ENCODE results near the gene LMBR1.
A peak's percentile ranks its signal among the peaks of the same experiment; 100 is the strongest.

The LMBR1 gene

GRCh38 chr7:156793334-156793733 lies 99.6 kb downstream of the LMBR1 start:
- no peak for DNase-seq (ENCODE audit: low read depth in 2 of 2)

- DNase-seq (ENCODE audit: low read depth in 2 of 2): no peak
Observed at GRCh38 chr7:156792611-156793010, 100.4 kb downstream of the LMBR1 start.

GRCh38 chr7:156791241-156791640 lies 101.7 kb downstream of the LMBR1 start:
- DNase-seq (ENCODE audit: low read depth in 2 of 2): no peak

GRCh38 chr7:156790264-156790663 lies 102.7 kb downstream of the LMBR1 start:
- DNase-seq (ENCODE audit: low read depth in 2 of 2): no peak

GRCh38 chr7:156785998-156786543 lies 106.9 kb downstream of the LMBR1 start:
- DNase-seq (ENCODE audit: low read depth in 2 of 2): no peak

GRCh38 chr7:156783864-156784263 lies 109.1 kb downstream of the LMBR1 start:
- no peak for DNase-seq (ENCODE audit: low read depth in 2 of 2)

GRCh38 chr7:156781972-156782371 lies 111.0 kb downstream of the LMBR1 start:
- DNase-seq (ENCODE audit: low read depth in 2 of 2): no peak

GRCh38 chr7:156780724-156781455 lies 112.1 kb downstream of the LMBR1 start:
- no peak for DNase-seq (ENCODE audit: low read depth in 2 of 2)

GRCh38 chr7:156778668-156779067 lies 114.3 kb downstream of the LMBR1 start:
- no peak for DNase-seq (ENCODE audit: low read depth in 2 of 2)

- no peak for DNase-seq (ENCODE audit: low read depth in 2 of 2)
Observed at GRCh38 chr7:156778201-156778600, 114.8 kb downstream of the LMBR1 start.

GRCh38 chr7:156777364-156778069 lies 115.5 kb downstream of the LMBR1 start:
- peak in 1 of 2 donors; percentile 26 for DNase-seq (ENCODE audit: low read depth in 2 of 2)

GRCh38 chr7:156776527-156776926 lies 116.5 kb downstream of the LMBR1 start:
- DNase-seq (ENCODE audit: low read depth in 2 of 2): no peak

- DNase-seq (ENCODE audit: low read depth in 2 of 2): no peak
Observed at GRCh38 chr7:156773966-156774365, 119.0 kb downstream of the LMBR1 start.

- DNase-seq (ENCODE audit: low read depth in 2 of 2): no peak
Observed at GRCh38 chr7:156772725-156773124, 120.3 kb downstream of the LMBR1 start.

- no peak for DNase-seq (ENCODE audit: low read depth in 2 of 2)
Observed at GRCh38 chr7:156768698-156769472, 124.1 kb downstream of the LMBR1 start.

- DNase-seq (ENCODE audit: low read depth in 2 of 2): no peak
Observed at GRCh38 chr7:156766666-156767065, 126.3 kb downstream of the LMBR1 start.

- DNase-seq (ENCODE audit: low read depth in 2 of 2): no peak
Observed at GRCh38 chr7:156765901-156766656, 126.9 kb downstream of the LMBR1 start.

GRCh38 chr7:156764766-156765165 lies 128.2 kb downstream of the LMBR1 start:
- DNase-seq (ENCODE audit: low read depth in 2 of 2): no peak

GRCh38 chr7:156764016-156764669 lies 128.8 kb downstream of the LMBR1 start:
- DNase-seq (ENCODE audit: low read depth in 2 of 2): no peak

- no peak for DNase-seq (ENCODE audit: low read depth in 2 of 2)
Observed at GRCh38 chr7:156759579-156760202, 133.3 kb downstream of the LMBR1 start.

- DNase-seq (ENCODE audit: low read depth in 2 of 2): no peak
Observed at GRCh38 chr7:156759143-156759542, 133.8 kb downstream of the LMBR1 start.

All from stimulated activated CD4-positive, alpha-beta T cell treated with anti-CD3 and anti-CD28 coated beads, Interleukin-4, amount 100 ng/mL, for 48 hours (primary cell).